NK-92 (cell line): ENCODE data around the gene EPPIN.
"Not testable (repeated sequence)": the region's sequence is repeated elsewhere in the genome, so short reads cannot be mapped to it uniquely, and the experiment has no call there.

Source experiments
- DNase-seq: peaks from one replicate; lab custom pipeline; 2025; ENCODE audit not compliant: unreplicated experiment; lab: John Stamatoyannopoulos, UW

Gene EPPIN

DNA sequence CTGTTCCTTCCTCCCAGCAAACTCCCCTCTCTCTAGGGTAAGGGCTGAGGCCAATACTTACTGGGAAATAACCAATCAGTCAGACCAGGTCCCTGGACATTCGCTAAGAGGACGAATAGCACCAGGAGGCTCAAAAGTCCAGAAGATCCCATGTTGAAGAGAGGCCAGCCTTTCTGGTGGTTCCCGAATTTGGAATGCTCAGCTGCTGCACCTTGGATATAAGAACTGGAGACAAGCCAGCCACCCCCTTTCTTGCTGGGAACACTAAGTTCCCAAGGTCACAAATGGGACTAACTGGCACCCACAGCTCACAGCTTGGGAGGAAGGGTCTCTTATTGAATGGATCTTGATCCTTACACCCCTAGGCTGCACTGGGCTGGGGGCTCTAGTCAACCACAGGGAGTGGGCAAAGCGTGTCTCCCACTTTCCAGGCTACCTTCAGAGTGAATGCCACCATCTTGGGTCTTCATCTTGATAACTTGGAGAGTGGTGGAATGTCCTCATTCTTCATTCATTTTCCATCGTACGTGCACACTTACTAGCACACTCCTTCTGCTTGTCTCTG lies at the start of gene EPPIN:
TSS of gene EPPIN (minus strand) at position 196 of the 565 bp plus-strand sequence. CDS start at position 152, 44 bp downstream.
- DNase-seq = no peak

DNA sequence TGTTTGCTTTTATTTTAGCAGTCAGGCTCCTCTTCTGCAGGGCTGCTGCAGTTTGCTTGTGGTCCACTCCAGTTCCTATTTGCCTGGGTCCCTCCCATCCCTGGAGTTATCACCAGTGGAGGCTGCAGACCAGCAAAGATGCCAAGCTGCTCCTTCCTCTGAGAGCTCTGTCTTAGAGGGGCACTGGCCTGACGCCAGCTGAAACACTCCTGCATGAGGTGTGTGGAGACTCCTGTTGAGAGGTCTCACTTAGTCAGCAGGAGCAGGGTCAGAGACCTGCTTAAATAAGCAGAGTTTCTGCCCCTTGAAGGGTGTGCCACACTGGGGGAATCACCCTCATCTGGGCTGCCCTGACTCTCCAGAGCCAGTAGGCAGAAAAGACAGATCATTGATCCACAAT lies 48.0 kb upstream of the EPPIN start:
- DNase-seq = no peak

DNA sequence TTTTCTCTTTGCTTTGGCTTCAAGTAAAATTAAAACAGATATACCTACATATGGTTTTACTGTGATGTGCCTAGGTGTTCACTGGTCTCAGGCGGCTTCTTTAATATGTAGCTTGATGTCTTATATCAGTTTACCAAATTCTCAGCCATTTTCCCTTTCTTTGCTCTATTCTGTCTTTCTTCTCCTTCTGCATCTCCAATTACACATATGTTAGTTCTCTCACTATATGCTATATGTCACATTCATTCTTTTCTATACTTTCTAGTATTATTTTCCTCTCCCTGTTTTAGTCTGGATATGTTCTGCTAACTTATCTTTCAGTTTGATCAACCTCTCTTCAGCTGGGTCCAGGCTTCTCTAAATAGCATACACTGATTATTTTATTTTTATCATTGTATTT lies 46.3 kb upstream of the EPPIN start:
- no peak for DNase-seq

DNA sequence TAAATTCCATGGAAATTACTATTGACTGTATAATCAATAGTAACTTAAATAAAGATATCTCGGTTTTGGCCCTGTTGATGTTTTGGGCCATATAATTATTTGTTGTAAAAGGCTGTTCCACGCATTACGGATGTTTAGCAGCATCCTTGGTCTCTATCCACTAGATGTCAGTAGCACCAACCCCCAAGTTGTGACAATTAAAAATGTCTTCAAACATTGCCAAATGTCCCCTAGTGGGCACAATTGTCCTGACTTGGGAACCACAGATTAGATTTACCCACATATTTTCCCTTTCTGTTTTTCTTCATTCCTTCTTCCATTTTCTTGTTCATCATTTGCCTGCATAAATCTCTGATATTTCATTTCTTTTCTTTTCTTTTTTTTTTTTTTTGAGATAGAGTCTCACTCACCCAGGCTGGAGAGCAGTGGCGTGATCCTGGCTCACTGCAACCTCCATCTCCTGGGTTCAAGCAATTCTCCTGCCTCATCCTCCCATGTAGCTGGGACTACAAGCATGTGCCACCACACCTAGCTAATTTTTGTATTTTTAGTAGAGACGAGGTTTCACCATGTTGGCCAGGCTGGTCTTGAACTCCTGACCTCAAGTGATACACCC lies 45.5 kb upstream of the EPPIN start:
- DNase-seq = no peak

DNA sequence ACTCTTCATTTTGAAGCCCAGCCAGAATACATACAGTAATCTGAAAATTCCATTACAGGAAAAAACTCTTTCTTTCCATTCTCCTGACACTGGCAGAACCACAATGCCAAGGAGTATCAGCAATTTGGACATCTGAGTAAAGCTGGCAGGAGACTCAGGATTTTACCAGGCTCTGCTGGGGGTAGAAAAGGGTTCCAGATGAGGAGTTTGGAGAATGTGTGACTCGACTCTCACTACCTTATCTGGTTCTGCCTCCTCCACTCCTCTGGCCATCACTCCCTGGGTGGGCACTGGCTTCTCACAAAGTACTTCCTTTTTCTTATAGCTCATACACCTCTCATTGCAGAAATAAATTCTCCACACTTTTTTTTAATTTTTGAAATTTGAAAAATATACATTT lies 42.5 kb upstream of the EPPIN start:
- no peak for DNase-seq

DNA sequence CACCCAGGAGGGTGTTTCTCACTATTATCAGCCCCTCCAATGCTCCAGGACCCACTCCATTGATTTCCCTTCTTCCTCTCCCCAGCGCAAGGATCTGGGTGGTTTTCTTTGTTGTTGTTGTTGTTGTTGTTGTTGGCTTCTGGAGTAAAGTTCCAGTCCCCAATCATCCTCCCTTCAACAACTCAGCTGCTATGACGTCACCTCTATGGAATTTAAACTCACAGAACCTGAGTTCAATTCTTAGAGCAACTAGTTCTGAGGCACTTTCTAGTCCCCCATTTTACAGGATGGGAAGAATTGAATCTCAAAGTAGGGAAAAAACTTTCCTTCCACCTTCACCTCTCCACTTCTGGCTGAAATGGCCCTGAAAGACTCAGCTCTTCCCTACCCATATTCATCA lies 41.6 kb upstream of the EPPIN start:
- DNase-seq = no peak

DNA sequence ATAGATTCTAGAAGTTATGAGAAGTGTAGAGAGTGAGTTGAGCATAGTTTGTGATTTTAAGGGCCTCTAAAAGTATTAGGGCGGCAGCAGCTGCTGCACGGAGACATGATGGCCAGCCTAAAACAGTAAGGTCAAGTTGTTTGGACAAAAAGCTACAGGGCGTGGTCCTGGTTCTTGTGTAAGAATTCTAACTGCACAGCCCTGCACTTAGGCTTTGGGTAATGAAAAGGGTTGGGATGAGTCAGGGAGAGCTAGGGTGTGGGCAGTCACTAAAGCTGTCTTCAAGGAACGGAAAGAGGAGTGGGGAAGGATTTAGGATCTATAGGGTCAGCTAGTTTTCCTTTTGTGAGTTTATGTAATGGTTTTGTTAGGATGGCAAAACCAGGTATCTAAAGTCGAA lies 38.8 kb upstream of the EPPIN start:
- DNase-seq = not testable (repeated sequence)

DNA sequence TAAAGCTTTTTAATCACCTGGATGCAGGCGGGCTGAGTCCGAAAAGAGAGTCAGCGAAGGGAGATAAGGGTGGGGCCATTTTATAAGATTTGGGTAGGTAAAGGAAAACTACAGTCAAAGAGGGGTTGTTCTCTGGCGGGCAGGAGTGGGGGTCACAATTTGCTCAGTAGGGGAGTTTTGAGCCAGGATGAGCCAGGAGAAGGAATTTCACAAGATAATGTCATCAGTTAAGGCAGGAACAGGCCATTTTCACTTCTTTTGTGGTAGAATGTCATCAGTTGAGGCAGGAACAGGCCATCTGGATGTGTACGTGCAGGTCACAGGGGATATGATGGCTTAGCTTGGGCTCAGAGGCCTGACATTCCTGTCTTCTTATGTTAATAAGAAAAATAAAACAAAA lies 37.1 kb upstream of the EPPIN start:
- not testable (repeated sequence) for DNase-seq

DNA sequence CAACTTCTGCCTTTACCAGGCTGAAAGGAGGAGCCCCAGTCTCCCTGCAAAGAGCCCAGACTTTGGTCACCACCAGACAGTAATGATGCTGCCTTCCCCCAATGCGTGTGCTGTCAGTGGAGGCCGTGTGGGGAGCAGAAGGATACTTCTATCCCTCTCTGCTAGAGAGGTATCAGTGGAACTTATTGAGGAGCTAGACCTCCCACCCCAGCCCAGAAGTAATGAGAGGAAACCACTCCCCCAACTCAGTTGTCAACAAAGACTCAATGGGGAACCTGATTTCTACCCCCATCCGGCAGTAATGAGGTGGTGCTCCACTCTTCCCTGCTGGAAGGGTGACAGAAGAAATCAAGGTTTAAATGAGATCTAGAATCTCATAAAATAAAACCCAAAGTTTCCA lies 36.3 kb upstream of the EPPIN start:
- no peak for DNase-seq

DNA sequence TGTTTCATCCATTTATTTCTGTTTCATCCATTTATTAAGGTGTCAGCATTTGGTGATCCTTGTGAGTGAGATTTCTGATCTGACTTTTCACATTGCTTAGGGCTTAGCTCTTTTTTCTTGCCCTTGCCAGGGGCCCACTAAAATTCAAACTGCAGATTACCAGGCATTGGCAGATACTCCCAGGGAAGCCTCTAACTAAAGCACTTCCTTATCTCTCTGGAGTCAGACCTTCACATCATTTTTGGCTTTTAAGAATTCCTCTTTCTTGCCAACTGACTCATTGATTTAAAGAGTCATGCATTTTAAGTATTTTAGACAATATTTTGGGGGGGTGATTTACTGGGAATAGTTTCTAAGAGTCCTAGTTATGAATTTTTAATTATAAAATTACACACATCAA lies 34.5 kb upstream of the EPPIN start:
- no peak for DNase-seq

DNA sequence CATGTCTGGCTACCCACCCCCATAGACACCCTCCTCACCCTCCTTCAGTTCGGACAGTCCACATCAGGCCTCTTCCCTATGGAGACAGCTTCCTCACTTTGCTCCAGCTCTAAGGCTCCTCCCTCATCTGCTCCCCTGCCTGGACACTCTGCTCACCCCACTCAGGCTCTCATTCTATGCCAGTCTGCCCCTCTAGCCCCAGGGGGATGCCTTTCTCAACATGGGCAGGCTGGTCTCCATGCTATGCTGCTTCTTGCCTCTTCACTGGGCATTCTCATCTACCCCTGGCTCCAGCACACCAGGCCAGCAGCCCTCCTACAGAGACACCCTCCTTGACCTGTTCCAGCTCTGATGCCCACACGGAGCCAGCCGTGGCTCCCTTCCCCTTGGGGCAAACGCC lies 32.0 kb upstream of the EPPIN start, which contains the start of gene WFDC8:
TSS of gene WFDC8 (minus strand) at position 101 of the 400 bp plus-strand sequence. CDS start at position 64, 37 bp downstream.
- no peak for DNase-seq

DNA sequence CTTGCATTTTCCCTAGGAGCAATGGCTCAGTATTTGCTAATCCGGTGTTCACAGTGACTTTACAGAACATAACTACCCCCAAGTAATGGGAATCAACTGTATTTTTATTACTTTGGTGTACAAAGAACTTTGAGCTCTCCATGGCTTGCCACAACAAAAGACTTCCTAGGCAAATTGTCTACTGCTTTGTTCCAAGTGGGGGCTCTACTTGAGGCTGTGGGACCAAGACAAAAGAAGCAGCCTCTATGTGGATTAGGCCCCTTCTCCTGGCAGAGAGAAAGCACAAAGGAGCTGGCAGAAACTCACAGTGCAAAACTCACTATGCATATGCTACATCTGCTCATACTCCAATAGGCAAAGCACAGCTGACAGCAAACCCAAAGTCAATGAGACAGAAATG lies 31.0 kb upstream of the EPPIN start:
- no peak for DNase-seq

DNA sequence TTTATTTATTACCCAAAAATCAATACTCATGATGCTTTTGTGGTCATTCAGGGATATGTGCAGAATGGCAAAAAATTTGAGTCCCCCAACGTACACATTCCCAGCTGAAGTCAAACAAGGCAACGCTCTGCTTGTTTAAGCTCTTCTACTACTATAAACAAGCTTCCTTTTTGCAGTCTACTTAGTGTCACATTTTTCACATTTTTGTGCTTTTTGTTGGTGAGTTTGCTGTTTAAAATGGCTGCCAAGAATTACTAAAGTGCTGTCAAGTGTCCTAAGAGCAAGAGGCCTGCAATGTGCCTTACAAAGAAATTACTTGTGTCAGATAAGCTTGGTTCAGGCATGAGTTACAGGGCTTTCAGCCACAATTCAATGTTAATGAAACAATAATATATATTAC lies 29.8 kb upstream of the EPPIN start:
- no peak for DNase-seq

DNA sequence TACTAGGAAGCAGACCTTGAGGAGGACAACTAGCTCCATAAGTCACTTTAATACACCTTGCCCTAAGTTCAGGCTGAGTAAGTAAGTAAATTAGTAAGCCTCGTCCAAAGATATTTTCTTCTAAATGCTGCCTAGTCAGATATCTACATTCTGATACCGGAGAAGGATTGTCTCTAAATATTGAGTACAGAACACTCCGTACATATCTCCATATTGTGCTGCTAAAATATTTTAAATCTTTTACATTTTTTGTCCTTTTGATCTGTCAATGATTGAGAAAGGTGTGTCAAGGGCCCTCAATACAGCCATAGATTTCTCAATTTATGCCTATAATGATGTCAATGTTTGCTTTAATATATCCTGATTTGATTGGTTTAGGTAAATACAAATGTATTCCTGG lies 28.7 kb upstream of the EPPIN start:
- DNase-seq = no peak

DNA sequence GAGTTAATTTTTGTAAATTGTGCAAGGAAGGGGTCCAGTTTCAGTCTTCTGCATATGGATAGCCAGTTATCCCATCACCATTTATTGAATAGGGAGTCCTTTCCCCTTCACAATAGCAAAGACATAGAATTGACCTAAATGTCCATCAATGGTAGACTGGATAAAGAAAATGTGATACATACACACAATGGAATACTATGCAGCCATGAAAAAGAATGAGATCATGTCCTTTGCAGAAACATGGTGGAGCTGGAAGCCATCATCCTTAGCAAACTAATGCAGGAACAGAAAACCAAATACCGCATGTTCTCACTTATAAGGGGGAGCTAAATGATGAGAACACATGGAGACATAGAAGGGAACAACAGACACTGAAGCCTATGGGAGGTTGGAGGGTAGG lies 22.4 kb upstream of the EPPIN start:
- not testable (repeated sequence) for DNase-seq

DNA sequence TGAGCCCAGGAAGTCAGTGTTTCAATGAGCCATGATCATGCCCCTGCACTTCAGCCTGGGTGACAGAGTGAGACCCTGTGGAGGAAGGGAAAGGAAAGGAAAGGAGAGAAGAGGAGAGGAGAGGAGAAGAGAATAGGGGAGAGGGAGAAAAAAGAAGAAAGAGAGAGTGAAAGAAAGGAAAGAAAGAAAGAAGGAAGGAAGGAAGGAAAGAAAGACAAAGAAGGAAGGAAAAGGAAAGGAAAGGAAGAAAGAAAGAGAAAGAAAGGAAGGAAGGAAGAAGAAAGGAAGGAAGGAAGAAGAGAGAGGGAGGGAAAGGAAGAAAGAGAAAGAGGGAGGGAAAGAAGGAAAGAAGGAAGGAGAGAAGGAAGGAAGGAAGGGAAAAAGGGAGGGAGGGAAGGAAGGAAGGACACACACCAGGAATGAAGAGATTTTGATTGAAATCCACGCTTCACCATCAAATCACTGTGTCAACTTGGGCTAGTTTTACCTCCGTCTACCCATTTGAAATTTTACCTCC lies 17.6 kb upstream of the EPPIN start:
- no peak for DNase-seq

DNA sequence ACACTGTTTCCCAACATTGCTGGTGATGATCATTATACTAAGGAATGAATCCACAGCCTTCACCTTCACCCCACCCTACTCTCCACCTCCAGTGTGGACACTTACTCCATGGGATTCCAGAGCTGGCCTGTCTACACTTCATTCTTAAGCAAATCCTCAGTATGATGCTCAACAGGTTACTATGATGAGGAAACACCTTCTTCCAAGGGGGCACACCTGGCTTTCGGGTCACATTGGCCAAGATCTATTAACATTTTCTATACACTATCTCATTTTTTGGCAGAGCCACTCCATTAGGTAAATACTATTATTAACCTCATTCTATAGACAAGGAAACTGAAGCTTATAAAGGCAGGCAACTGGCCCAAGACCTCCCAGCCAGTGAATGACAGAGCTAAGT lies 8.0 kb upstream of the EPPIN start:
- DNase-seq = no peak

DNA sequence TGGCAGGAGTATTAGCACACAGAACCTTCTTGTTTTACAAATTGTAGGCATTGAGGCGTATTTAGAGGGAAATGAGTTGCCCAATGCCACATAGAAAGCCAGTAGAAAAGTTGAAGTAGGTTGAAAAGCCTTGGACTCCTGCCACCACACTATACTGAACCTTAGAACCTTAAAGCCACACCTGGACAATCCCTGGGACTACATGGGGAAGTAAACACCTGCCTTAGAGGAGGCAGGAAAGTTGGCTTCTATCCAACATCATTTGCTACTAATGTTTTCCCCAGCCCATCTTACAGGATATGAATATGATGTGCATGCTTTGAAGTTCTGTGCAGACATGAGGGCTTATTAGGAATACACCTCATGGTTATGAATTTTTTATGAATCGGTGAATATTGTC lies 5.3 kb upstream of the EPPIN start:
- no peak for DNase-seq

DNA sequence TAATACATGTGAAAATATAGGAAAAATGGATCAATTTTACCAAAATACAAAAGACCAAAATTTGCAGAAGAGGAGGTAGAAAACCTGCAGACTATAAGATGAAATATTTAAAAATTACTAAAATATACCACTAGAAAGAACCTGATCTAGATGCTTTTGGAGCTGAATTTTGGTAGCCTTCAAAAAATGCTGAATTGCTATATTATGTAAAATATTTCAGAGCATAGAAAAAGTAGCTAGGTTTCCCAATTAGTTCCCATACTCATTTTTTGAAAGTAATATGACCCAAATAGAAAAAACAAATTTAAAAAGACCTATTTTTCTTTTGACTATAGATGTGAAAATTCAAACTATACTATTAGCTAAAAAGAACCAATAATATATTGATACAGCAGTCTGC lies 3.6 kb upstream of the EPPIN start:
- DNase-seq = no peak

DNA sequence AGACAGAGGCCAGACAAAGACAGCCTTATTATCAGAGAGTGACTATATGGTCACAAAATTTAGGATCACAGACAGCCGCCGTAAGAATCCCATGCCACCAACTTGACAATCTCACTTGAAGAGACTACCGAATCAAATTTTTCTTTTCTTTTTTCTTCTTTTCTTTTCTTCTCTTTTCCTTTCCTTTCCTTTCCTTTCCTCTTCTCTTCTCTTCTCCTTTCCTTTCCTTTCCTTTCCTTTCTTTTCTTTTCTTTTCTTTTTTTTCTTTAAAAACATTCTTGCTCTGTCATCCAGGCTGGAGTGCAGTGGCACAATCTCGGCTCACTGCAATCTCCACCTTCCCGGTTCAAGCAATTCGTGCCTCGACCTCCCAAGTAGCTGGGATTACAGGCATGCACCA lies 1.2 kb upstream of the EPPIN start:
- no peak for DNase-seq

DNA sequence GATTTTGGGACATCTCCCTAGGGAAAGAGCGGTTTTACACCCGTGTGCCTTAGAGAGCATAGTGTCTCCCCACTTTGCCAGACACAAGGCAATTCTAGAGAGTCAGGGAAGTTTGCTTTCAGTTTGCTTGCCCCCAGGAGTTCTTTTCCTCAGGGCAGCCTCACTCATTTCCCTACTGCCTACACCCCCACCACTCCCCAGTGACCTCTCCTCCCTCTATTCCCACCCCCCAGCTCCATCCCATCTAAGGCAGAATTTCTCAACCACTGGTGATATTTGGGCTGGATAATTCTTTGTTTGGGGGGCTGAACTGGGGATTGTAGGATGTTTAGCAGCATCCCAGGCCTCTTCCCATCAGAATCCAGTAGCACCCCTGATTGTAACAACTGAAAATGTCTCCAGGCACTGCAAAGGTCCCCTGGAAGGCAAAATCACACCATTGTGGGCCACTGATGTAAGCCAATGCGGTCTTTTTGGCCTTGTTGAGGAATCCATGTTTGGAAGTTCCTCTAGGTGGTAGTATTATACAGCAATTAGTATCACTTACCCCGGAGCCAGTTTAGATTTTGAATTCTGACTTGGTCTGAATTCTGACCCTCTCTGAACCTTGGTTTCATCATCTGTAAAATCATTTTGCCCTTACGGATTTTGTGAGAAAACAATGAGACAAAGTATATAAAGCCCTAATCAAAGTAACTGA lies 1.3 kb downstream of the EPPIN start:
- no peak for DNase-seq

DNA sequence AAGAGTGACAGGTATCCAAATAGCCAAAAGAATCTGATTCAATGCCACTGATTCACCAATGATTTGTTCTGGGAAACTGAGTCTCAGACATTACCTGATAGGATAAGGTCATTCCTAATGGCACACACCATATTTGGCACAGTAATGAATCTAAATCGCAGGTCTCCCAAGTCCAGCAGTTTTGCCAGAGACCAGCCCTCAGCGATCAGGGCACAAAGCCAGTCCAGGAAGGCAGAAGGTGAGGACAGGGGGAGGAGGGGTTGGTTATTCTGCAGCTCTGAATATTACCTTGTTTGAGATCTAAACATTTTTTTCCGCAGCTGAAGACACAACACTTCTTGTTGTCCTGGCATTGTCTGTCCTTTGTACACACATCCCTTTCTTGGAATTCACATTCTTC lies 1.9 kb downstream of the EPPIN start:
- no peak for DNase-seq
